Sigmoid colon (tissue), 4 donors: Measurements from ENCODE around the gene CLMN.

ENCODE experiments used
- CTCF ChIP-seq, 4 experiments: fragments of 450-650 bp in 3 of 4; fragments of 200-600 bp in 1 of 4; IDR thresholded peaks; one replicate each; pipeline ENCODE4 v1.5.1; 2016 to 2019; ENCODE audit warnings: antibody characterized with exemption in 4 of 4, mild to moderate bottlenecking in 3 of 4, moderate library complexity in 2 of 4
- EP300 ChIP-seq, 4 donors: sonication (generic); formaldehyde crosslinking; IDR thresholded peaks; one replicate each; pipeline ENCODE4 v1.6.1; 2017; ENCODE audit warnings: antibody characterized with exemption in 4 of 4
- POLR2A ChIP-seq, 2 donors: fragments of 450-650 bp; IDR thresholded peaks; one replicate each; pipeline ENCODE4 v1.6.1; 2016; ENCODE audit warnings: antibody characterized with exemption in 2 of 2, mild to moderate bottlenecking in 2 of 2, moderate library complexity in 2 of 2
- POLR2AphosphoS5 ChIP-seq, 4 donors: sonication (generic); formaldehyde crosslinking; IDR thresholded peaks; one replicate each; pipeline ENCODE4 v1.6.1; 2017; ENCODE audit warnings: antibody characterized with exemption in 4 of 4

GRCh38 chr14:95305940-95306339 lies 13.8 kb downstream of the CLMN start:
- TF ChIP-seq POLR2A (IDR thresholded peaks at IDR 0.05) (no peak), CTCF (IDR thresholded peaks at IDR 0.05) (no peak), POLR2AphosphoS5 (IDR thresholded peaks at IDR 0.05) (no peak), EP300 (IDR thresholded peaks at IDR 0.05) (no peak)
